Omental fat pad (tissue), 4 donors: ENCODE measurements around the gene COPZ1. TPM values are rescaled to one million over a fixed set of nuclear protein-coding genes. Genes with fewer than 3 reads are reported as not detected.
A peak's percentile ranks its signal among the peaks of the same experiment; 100 is the strongest.
"Not testable (repeated sequence)": the region's sequence is repeated elsewhere in the genome, so short reads cannot be mapped to it uniquely, and the experiment has no call there.

Source experiments
- ATAC-seq: fragments of 150-250 bp; one replicate; pipeline ENCODE4 v1.9.1; 2016; ENCODE audit warnings: mild to moderate bottlenecking, moderate library complexity; ENCODE audit not compliant: low FRiP score
- DNase-seq: peaks from one replicate; pipeline ENCODE4 v3.0.0-alpha.2; 2019; ENCODE audit warnings: low spot score
- total RNA-seq, 4 donors: library from RNA; depleted of rRNA; stranded (reverse); fragments of >200 nt; gene quantifications; one replicate each; pipeline ENCODE4 v1.1.0, GENCODE V29; 2016
- TF ChIP-seq, protein P1 (sequence below), 3 donors: fragments of 450-650 bp; IDR thresholded peaks; one replicate each; pipeline ENCODE4 v1.5.1; 2016 to 2017; ENCODE audit warnings: antibody characterized with exemption in 3 of 3, mild to moderate bottlenecking in 3 of 3, moderate library complexity in 2 of 3

COPZ1 gene
- total RNA-seq, 4 donors from 2014 or later = 55.5 to 114 (median 81.8) TPM

DNA sequence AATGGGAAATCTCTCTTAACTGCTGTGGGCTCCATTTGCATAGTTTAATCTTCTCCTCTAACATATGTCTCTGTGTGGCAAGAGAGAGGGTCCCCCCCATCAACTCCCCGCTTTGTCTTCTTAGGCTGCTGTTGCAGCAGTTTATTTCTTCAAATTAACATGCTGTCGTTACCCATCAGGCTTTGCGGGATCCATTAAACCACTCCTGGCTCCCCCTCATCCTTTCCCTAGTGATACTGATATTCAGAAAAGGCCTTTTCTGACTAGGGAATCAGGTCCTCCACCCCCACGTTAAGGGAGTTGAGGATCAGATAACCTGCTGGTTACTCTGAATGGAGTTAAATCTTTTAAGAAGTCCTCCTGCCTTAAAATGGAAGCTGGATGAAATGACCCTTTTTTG lies 24.1 kb downstream of the COPZ1 start:
- TF ChIP-seq, protein P1, sequence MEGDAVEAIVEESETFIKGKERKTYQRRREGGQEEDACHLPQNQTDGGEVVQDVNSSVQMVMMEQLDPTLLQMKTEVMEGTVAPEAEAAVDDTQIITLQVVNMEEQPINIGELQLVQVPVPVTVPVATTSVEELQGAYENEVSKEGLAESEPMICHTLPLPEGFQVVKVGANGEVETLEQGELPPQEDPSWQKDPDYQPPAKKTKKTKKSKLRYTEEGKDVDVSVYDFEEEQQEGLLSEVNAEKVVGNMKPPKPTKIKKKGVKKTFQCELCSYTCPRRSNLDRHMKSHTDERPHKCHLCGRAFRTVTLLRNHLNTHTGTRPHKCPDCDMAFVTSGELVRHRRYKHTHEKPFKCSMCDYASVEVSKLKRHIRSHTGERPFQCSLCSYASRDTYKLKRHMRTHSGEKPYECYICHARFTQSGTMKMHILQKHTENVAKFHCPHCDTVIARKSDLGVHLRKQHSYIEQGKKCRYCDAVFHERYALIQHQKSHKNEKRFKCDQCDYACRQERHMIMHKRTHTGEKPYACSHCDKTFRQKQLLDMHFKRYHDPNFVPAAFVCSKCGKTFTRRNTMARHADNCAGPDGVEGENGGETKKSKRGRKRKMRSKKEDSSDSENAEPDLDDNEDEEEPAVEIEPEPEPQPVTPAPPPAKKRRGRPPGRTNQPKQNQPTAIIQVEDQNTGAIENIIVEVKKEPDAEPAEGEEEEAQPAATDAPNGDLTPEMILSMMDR (IDR thresholded peaks at IDR 0.05) = no peak
- ATAC-seq = no peak
- DNase-seq = no peak

DNA sequence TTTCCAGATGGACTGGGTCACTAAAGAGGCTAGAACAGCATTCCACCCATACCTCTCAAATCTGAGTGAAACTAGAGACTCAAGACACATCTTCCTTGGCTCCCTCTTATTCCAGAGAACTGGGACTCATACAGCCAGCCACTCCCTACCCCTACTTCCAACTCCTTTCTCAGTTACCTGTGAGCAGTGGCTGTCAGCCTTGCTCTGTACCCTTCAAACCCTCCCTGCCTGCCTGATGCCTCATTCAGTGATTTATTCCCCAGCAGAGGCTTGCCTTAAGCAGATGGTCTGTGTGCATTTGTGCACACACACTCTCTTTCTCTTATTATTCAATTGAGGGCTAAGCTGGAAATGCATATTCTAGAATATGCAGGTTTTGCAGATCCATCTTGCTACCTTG lies 24.7 kb downstream of the COPZ1 start:
- ATAC-seq = no peak
- TF ChIP-seq, protein P1 (IDR thresholded peaks at IDR 0.05) = no peak
- no peak for DNase-seq

DNA sequence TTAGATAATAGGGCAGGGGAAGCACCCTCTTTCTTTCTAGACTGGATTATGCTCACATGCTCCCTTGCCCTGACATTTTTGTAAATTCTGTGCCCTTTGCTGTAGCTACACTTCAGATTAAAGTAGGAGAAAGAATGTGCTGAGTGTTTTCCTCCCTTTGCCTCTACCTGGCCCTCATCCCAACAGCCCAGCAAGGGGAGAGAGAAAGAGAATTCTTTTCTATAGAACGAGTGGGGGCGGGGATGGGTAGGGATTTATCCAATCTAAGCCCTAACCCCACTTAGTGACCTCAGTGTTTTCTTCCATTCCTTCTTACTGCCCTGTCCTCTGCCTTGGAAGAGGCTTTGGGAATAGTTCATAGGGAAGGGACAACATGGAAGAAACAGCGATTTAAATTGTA lies 25.8 kb downstream of the COPZ1 start:
- TF ChIP-seq, protein P1 (IDR thresholded peaks at IDR 0.05) = no peak
- ATAC-seq (no peak), DNase-seq (no peak)

DNA sequence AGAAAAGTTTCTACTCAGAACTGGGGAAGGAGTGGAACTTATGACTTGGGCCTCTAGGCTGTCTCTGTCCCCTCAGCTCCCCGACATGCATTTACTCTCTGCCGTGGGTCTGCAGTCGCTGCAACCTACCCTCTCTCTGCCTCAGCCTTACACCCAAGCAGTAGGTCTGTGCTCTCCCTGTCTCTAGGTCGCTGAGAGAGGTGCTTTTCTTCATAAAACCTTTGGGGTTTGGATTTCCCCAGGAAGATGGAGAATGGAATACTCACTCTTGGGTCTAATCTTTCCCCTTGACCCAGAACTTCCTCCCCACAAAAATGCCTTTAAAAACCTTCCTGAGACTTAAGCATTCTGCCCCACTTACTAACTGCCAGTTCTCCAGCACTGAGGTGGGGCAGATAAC lies 26.4 kb downstream of the COPZ1 start:
- TF ChIP-seq, protein P1 (IDR thresholded peaks at IDR 0.05) = no peak
- DNase-seq (no peak), ATAC-seq (no peak)

DNA sequence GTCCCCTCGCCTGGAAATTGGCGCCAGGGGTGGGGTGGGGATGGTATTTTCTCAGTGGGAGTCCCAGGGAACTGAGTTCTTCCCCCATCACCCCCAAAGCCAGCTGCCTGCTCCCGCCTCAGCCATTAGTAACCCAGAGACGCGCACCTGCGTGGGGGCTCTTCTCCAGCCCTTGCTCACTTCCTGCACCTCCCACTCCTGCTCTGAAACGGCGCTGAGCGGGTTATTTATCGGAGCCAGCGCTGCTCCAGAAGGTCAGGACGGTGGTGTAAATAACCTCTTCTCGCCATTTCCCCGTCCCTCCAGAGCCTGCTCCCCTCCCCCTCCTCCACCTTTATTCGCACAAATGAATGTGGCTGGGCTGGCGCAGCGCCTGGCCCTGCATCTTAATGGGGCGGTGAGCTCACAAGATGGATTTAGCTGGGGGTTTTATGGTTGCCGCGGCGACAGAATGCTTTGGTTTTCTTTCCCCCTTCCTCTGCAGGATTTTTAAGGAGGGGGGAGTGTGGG lies 27.1 kb downstream of the COPZ1 start:
- DNase-seq (no peak), ATAC-seq (peak; percentile 57)
- TF ChIP-seq, protein P1 (IDR thresholded peaks at IDR 0.05) = no peak

DNA sequence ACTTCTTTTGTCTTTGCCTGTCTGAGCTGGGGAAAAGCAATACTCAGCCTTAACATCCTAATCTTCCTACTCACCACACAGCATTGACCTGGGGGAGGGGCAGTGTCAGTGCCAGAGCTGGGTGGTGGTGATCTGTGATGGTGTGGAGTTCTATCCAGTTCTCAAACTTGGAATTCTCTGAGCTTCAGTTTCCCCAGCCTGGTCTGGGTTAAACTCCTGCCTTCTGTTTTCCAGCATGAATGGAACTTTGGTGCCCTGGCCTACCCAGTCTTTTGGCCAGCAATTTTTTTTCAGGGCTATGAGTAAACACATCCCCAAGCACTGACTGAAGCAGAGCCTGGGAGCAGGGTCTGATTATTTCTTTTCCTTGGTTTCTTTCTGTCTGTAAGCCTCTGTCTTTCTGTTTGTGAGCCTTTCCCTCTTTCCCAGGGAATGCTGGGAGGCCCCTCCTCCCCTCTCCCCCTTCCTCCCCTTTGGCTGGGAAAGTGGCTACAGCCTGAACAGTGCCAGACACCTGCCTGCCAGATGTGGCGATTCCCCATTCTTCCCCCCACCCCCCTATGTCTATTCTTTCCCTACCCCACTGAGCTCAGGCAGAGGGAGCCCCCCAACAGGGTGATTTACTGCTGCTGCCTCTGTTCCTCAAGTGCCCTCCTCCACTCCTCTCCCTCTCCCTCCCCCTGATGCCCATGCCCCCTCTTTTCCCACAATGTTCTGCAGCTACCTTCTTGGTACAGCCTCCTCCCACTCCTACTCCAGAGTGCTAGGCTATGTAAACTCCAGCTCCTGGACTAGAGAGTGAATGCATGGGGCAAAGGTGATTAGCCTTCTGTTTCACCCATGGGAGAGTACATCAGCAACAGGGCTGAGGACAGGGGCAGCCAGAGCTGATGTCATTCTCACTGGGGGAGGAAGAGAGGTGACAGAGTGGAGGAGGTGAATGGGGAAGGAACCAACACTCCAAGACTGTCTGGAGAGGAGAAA lies 28.3 kb downstream of the COPZ1 start:
- DNase-seq = no peak
- TF ChIP-seq, protein P1 (IDR thresholded peaks at IDR 0.05) = no peak
- ATAC-seq = peak; percentile 52

DNA sequence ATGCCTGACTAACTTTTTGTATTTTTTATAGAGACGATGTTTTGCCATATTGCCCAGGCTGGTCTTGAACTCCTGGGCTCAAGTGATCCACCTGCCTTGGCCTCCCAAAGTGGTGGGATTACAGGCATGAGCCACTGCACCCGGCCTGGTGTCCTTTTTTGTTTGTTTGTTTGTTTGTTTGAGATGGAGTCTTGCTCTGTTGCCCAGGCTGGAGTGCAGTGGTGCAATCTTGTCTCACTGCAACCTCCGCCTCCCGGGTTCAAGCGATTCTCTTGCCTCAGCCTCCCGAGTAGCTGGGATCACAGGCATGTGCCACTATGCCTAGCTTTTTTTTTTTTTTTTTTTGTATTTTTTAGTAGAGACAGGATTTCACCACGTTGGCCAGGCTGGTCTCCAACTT lies 29.3 kb downstream of the COPZ1 start:
- not testable (repeated sequence) for ATAC-seq, DNase-seq
